Uterus (tissue), 2 donors: ENCODE results near the gene PITPNM3.

ENCODE experiments used
- CTCF ChIP-seq, 4 experiments: fragments of 200-600 bp in 2 of 4; fragments of 450-650 bp in 2 of 4; sonication (generic) in 2 of 4; IDR thresholded peaks; one replicate each; pipeline ENCODE4 v1.5.1; 2016 to 2019; ENCODE audit warnings: antibody characterized with exemption in 4 of 4, mild to moderate bottlenecking in 2 of 4, moderate library complexity in 1 of 4
- POLR2A ChIP-seq, 2 donors: fragments of 450-650 bp; IDR thresholded peaks; one replicate each; pipeline ENCODE4 v1.6.1; 2016; ENCODE audit warnings: antibody characterized with exemption in 2 of 2, mild to moderate bottlenecking in 1 of 2, moderate library complexity in 1 of 2

DNA sequence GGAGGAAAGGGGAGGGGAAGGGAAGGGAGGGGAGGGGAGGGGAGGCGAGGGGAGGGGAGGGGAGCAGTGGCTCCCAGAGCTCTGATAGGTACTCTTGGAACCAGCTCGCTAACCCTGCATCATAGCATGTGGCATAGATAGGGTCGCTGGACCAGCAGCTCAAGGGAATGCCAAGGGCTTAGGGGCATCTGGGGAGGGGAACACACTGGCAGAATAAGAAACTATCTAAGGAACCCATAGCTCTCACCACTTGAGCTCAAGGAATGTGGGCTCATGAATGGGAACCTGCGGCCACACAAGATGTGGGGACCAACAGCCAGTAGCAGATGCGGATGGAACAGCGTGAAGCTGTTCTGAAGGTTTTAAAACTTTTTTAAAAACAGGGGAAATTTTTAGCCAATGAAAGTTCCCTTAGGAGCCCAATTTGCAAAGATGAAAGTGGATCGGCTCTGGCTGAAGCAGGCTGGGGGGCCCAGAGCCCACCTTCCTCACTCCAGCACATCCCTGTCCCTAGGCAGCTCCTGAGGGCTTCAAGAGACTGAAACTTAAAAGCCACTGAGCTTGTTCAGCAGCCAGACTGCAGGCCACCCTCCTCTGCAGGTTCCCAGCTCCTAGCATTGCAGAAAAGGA, 65.2 kb downstream of the PITPNM3 start:
- TF ChIP-seq POLR2A (IDR thresholded peaks at IDR 0.05), result no peak
- TF ChIP-seq CTCF (IDR thresholded peaks at IDR 0.05), result no peak
